Upper lobe of left lung (tissue), 6 donors: Measurements from ENCODE around the gene IMPA2. TPM values are rescaled to one million over a fixed set of nuclear protein-coding genes. Genes with fewer than 3 reads are reported as not detected.
A peak's percentile ranks its signal among the peaks of the same experiment; 100 is the strongest.
"Not testable (repeated sequence)": the region's sequence is repeated elsewhere in the genome, so short reads cannot be mapped to it uniquely, and the experiment has no call there.

ENCODE experiments used
- ATAC-seq, 2 donors: fragments of 200-7000 bp; cut with Tn5 transposase; one replicate each; pipeline ENCODE4 v1.9.1; 2022; ENCODE audit warnings: mild to moderate bottlenecking in 2 of 2, moderate library complexity in 2 of 2; ENCODE audit not compliant: low FRiP score in 2 of 2
- DNase-seq, 2 donors: peaks; one replicate each; pipeline ENCODE4 v3.0.0-alpha.2; 2019 to 2020
- H3K27ac ChIP-seq, 4 donors: fragments of 200-600 bp; sonication (generic); one replicate each; pipeline ENCODE4 v1.5.1; 2016 to 2019
- H3K27me3 ChIP-seq, 4 donors: fragments of 200-600 bp; sonication (generic); one replicate each; pipeline ENCODE4 v1.5.1; 2017 to 2019
- H3K36me3 ChIP-seq, 4 donors: fragments of 200-600 bp; sonication (generic); one replicate each; pipeline ENCODE4 v1.5.1; 2016 to 2019
- H3K4me1 ChIP-seq, 4 donors: fragments of 200-600 bp; sonication (generic); one replicate each; pipeline ENCODE4 v1.5.1; 2018 to 2019
- H3K4me3 ChIP-seq, 4 donors: fragments of 200-600 bp; sonication (generic); one replicate each; pipeline ENCODE4 v1.5.1; 2017 to 2019; ENCODE audit warnings: mild to moderate bottlenecking in 2 of 4, moderate library complexity in 1 of 4
- H3K9me3 ChIP-seq, 4 donors: fragments of 200-600 bp; sonication (generic); one replicate each; pipeline ENCODE4 v1.5.1; 2018 to 2019
- EP300 ChIP-seq, 4 donors: sonication (generic); formaldehyde crosslinking; IDR thresholded peaks; one replicate each; pipeline ENCODE4 v1.5.1; 2017; ENCODE audit warnings: antibody characterized with exemption in 4 of 4, control low read depth in 2 of 4
- POLR2A ChIP-seq, 4 donors: fragments of 450-650 bp; IDR thresholded peaks; one replicate each; pipeline ENCODE4 v1.5.1; 2016 to 2017; ENCODE audit warnings: antibody characterized with exemption in 4 of 4, mild to moderate bottlenecking in 2 of 4
- POLR2AphosphoS5 ChIP-seq, 2 donors: sonication (generic); formaldehyde crosslinking; IDR thresholded peaks; one replicate each; pipeline ENCODE4 v1.5.1; 2017; ENCODE audit warnings: antibody characterized with exemption in 2 of 2
- WGBS, 2 donors: methylation state at CpG; one replicate each; pipeline ENCODE4 v1.1.5; 2017 to 2018; 5-methylcytosine and 5-hydroxymethylcytosine counted together
- small RNA-seq, 4 donors: library from RNA; depleted of rRNA; stranded (forward); fragments of <200 nt; gene quantifications; one replicate each; pipeline ENCODE3, GENCODE V24; 2016
- total RNA-seq, 6 donors: library from RNA; depleted of rRNA in 4 of 6; stranded (reverse); fragments of >200 nt in 4 of 6; gene quantifications; one replicate each; pipeline versions ENCODE4 v1.1.0 to v1.2.1, GENCODE V29; 2016 to 2021
- TF ChIP-seq, protein P1 (sequence below), 6 experiments: fragments of 450-650 bp in 4 of 6; fragments of 200-600 bp in 2 of 6; sonication (generic) in 2 of 6; IDR thresholded peaks; one replicate each; pipeline ENCODE4 v1.5.1; 2016 to 2019; ENCODE audit warnings: antibody characterized with exemption in 6 of 6
- donor health status: DM: no; HTN: no; CAD: no; lungs with moderate emphysema.
- donor health status: DM: no; HTN: yes; CAD: no; lungs with severe emphysema.

Gene IMPA2
- total RNA-seq, 6 donors from 2014 or later: 59.3 to 111 (median 77.6) TPM

DNA sequence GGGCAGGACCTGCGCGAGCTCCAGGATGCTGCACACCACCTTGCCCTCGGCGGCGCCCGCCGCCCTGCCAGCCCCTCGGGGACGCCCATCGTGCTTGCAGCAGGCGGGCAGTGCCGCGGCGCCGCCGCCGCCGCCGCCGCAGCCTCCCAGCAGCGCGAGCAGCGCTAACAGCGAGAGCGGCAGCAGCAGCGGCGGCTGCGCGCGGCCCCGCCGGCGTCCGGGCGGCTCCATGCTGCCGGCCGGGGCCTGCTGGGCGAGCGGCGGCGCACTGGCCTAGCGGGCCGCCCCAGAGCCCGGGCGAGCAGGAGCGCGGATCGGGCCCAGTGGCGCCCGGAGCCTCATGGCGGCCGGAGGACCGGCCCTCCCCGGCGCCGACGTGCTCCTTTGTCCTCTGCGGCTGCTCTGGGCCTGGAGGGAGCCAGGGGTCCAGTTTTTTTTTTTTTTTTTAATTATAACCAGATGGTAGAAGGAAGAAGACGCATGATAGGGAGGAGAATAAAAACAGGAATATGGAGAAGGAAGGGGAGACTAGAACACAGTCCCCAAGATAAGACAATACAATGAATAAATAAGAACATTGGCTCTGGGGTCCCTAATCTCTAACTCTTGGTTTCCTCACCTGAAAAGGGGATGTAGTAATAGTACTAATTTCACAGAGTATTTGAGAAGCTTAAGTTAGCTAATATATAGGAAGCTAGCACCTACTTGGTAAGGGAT lies 95.3 kb downstream of the IMPA2 start:
- no peaks in the 10 kb centered on the region for H3K36me3 ChIP-seq
- DNase-seq (peak; percentile 21 to 88), ATAC-seq (peak in 1 of 2 donors; percentile 82)
- H3K27me3 ChIP-seq: no peaks in the 10 kb centered on the region
- no peaks in the 10 kb centered on the region for H3K9me3 ChIP-seq
- peak overlapping the region in 2 of 4 donors; percentile 21 to 39 for H3K4me3 ChIP-seq
- peaks cover 0 to 5% (median 0%) of the 10 kb centered on the region in 4 donors for H3K4me1 ChIP-seq
- no peak overlapping the region for H3K27ac ChIP-seq
- 27 to 50% methylated on average over 28 to 47 of the region's 59 CpGs for WGBS, 2 donors
- TF ChIP-seq, protein P1, sequence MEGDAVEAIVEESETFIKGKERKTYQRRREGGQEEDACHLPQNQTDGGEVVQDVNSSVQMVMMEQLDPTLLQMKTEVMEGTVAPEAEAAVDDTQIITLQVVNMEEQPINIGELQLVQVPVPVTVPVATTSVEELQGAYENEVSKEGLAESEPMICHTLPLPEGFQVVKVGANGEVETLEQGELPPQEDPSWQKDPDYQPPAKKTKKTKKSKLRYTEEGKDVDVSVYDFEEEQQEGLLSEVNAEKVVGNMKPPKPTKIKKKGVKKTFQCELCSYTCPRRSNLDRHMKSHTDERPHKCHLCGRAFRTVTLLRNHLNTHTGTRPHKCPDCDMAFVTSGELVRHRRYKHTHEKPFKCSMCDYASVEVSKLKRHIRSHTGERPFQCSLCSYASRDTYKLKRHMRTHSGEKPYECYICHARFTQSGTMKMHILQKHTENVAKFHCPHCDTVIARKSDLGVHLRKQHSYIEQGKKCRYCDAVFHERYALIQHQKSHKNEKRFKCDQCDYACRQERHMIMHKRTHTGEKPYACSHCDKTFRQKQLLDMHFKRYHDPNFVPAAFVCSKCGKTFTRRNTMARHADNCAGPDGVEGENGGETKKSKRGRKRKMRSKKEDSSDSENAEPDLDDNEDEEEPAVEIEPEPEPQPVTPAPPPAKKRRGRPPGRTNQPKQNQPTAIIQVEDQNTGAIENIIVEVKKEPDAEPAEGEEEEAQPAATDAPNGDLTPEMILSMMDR (IDR thresholded peaks at IDR 0.05): no peak
- TF ChIP-seq POLR2AphosphoS5 (IDR thresholded peaks at IDR 0.05) (no peak), POLR2A (IDR thresholded peaks at IDR 0.05) (no peak), EP300 (IDR thresholded peaks at IDR 0.05) (no peak)

DNA sequence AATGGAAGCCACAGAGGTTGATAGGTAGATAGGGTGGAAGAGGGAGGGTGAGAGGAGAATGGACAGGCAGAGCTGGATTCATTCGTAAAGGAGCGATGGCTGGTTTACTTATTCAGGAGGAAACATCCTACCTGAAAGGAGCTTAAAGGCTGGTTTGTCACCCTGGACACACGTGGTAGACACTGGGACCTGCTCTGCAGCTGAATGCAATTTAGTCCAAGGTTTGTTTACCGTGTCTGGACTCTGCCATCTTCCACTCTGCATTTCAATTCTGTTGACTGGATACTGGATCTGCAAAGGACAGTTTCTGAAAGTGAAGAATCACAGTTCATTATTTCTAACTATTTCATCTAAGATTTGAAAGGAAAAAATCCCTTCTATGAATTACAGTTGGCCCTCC lies 96.7 kb downstream of the IMPA2 start:
- H3K27ac ChIP-seq, DNase-seq, H3K27me3 ChIP-seq, H3K4me1 ChIP-seq, H3K9me3 ChIP-seq, H3K36me3 ChIP-seq, H3K4me3 ChIP-seq, ATAC-seq: not testable (repeated sequence)
- WGBS, 2 donors: 0 to 93% methylated on average over 1 to 2 of the region's 4 CpGs

DNA sequence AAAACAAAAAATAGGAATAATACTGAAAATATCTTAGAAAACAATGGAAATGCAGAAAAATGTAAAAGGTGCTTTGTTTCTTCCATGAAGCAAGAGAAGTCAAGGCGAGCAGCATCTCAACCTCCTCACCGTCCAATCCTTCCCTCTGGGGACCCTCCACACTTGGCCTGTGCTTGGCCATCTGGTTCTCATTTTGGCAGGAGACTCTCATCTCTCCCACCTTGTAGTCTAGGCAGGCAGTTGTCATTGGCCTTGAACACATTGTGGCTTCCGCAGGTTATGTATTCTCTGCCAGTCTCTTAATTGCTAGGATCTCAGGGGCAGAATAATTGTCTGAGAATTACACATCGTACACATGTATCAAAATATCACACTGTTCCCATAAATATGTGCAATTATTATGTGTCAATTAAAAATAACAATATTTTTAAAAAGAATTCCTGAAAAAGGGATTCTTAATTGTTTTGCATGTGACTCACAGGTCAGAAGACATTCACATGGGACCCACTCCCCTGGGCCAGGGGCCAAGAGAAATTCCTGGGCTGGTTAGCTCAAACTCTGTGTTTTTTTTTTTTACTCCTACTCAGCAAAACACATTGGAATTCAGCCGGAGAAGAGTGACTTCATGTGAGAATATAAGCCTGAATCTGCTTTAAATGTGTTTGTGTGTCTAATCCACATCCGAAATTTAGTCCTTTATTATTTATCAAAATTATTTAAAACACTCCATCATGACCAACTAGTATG lies 98.4 kb downstream of the IMPA2 start:
- Histone ChIP-seq H3K4me3 (no peak overlapping the region), H3K4me1 (peaks cover 0 to 5% (median 0%) of the 10 kb centered on the region in 4 donors), H3K36me3 (no peaks in the 10 kb centered on the region), H3K27ac (no peak overlapping the region), H3K9me3 (no peaks in the 10 kb centered on the region), H3K27me3 (no peaks in the 10 kb centered on the region)
- DNase-seq (no peak), ATAC-seq (peak in 1 of 2 donors; percentile 60)
- WGBS, 2 donors: 73 to 77% methylated on average over 6 of the region's 6 CpGs
- TF ChIP-seq, protein P1 (IDR thresholded peaks at IDR 0.05): no peak
- TF ChIP-seq POLR2A (IDR thresholded peaks at IDR 0.05) (no peak), POLR2AphosphoS5 (IDR thresholded peaks at IDR 0.05) (no peak), EP300 (IDR thresholded peaks at IDR 0.05) (no peak)

Small RNA genes lying within 50 kb of the gene (small RNA-seq; reads per million reads assigned to genes)
- 0 reads per million in 4 donors for gene AP001542.1

Other genes starting within 250 kb of the IMPA2 start
- 10 to 100 TPM; 29.3 to 61.4 (median 50.0) TPM for gene CHMP1B, start 130.1 kb upstream of the IMPA2 start, total RNA-seq
- gene MPPE1, start 73.2 kb upstream of the IMPA2 start, total RNA-seq: 100 to 1,000 TPM in 1 of 6 donors, 10 to 100 TPM in 5; 37.4 to 114 (median 75.3) TPM
- gene ANKRD62, start 112.3 kb downstream of the IMPA2 start, total RNA-seq: 1 to 10 TPM in 1 of 6 donors, under 1 TPM in 2, not detected in 3; 0.30 to 6.3 (median 0.40) TPM